ENCODE data around the gene ANKRD39. TPM values are rescaled to one million over a fixed set of nuclear protein-coding genes. Genes with fewer than 3 reads are reported as not detected.

Gene ANKRD39, protein sequence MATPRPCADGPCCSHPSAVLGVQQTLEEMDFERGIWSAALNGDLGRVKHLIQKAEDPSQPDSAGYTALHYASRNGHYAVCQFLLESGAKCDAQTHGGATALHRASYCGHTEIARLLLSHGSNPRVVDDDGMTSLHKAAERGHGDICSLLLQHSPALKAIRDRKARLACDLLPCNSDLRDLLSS
- 10.9 and 12.5 TPM in 2 replicates for total RNA-seq (2012; rRNA removed)

DNA sequence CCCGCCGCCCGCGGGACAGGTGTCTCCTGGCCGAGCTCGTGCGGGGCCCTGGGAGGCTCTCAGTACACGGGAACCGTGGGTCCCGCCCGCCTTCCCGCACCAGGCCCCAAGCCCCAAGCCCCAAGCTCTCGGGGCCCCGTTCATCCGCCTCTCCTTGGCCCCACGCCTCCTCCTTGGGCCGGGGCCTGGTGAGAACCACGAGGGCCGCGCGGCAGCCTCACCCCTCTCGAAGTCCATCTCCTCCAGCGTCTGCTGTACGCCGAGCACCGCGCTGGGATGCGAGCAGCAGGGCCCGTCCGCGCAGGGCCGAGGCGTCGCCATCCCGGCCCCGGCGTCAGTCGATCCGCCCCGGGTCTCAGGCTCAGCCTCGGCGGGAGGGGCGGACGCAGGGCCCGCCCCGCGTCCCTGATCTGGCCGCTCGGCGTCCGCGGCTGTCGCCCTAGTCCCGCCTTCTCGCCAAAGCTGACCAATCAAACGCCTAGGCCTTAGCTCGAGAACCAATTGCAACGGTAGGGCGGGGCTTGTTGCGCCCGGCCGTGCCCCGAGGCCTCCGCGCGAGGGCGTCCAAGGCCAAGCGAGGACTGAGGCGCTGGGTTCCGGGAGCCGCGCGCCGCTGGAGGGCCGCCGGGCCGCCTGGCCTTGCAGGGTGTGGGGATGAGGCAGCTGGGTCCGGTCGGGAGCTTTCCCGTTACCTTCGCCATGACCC is at the start of gene ANKRD39:
Gene ANKRD39 (minus strand): TSS at position 350 of the 706 bp plus-strand sequence. CDS start 29 bp downstream, at position 321.
- Histone ChIP-seq H3K4me2 (ENCODE audit: low read length) (peak within 1 kb of the TSS; percentile 96), H3K4me1 (ENCODE audit: control insufficient read depth, insufficient read depth, low read length) (peaks cover 25% of the 10 kb centered on the region), H3K9me3 (replicated peaks; ENCODE audit: low read length) (no peaks in the 10 kb centered on the region), H3K4me3 (ENCODE audit: low read length) (peak within 1 kb of the TSS; percentile 79), H3K36me3 (ENCODE audit: insufficient read depth, low read length) (peaks cover 31% of the 10 kb centered on the region), H3K9ac (ENCODE audit: low read depth, low read length) (peak within 1 kb of the TSS; percentile 81), H3K27me3 (ENCODE audit: control insufficient read depth, insufficient read depth, low read length) (no peaks in the 10 kb centered on the region)

DNA sequence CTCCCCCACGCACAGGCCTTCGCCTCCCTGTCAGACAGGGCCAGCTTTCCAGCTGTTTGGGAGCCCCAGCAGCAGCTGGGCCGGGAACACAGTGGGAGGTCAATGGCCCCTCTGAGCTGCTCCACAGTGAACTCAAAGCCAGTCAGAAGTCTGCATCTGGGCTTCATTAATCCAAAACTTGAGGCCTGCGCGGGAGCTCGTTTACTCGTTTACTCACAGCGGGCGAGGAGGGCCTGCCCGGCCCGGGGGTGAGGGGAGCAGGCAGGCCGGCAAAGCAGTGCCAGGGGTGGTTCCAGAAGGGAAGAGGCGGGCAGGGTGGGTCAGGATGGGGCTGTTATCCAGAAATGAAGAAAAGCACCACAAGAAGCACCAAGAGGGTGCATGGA is 48.9 kb upstream of the ANKRD39 start:
- Histone ChIP-seq H3K9ac (ENCODE audit: low read depth, low read length) (peak overlapping the region; percentile 44), H3K9me3 (replicated peaks; ENCODE audit: low read length) (no peaks in the 10 kb centered on the region), H3K4me1 (ENCODE audit: control insufficient read depth, insufficient read depth, low read length) (peaks cover 19% of the 10 kb centered on the region), H3K4me3 (ENCODE audit: low read length) (no peak overlapping the region), H3K36me3 (ENCODE audit: insufficient read depth, low read length) (no peaks in the 10 kb centered on the region), H3K27me3 (ENCODE audit: control insufficient read depth, insufficient read depth, low read length) (no peaks in the 10 kb centered on the region), H3K4me2 (ENCODE audit: low read length) (peak overlapping the region; percentile 11)

DNA sequence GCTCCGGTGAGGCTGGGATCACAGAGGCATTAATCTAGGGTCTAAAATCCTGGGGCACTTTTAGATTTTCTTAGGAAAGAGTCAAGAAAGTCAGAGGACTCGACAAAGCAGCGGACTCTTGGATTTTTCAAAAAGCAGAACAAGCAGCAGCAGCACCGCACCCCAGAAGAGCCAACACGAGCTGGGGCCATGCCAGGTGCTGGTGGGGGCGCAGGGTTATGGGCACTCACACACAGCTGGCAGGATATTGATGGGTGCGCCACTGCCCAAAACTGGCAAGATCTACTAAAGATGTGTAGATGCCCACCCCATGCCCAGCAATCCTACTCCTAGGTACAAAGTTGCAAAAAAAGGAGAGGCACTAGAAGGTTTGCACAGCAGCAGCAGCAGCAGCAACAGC is 46.0 kb upstream of the ANKRD39 start:
- no peak overlapping the region for H3K4me2 ChIP-seq (ENCODE audit: low read length)
- H3K9me3 ChIP-seq (replicated peaks; ENCODE audit: low read length) = no peaks in the 10 kb centered on the region
- H3K4me1 ChIP-seq (ENCODE audit: control insufficient read depth, insufficient read depth, low read length) = peaks cover 24% of the 10 kb centered on the region
- no peaks in the 10 kb centered on the region for H3K27me3 ChIP-seq (ENCODE audit: control insufficient read depth, insufficient read depth, low read length)
- no peak overlapping the region for H3K4me3 ChIP-seq (ENCODE audit: low read length)
- no peaks in the 10 kb centered on the region for H3K36me3 ChIP-seq (ENCODE audit: insufficient read depth, low read length)
- H3K9ac ChIP-seq (ENCODE audit: low read depth, low read length) = no peak overlapping the region

DNA sequence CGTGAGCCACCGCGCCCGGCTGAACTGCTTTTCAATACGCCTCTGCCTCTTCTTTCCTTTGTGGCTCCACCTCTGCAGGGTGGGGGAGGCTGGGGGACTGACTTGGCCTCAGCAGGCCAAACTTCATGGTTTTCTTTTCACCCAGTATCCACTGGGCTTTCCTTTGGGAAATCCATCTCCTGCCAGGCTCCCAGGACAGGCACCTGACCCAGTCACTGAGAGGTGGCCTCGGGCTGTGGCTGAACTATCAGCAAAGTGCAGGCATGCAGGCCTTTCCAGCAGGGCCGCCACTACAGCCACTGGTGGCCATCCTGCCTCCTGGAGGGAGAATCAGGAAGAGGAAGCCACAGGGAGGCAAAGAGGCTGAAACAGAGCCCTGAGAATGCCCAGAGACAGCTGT is 45.5 kb upstream of the ANKRD39 start:
- Histone ChIP-seq H3K27me3 (ENCODE audit: control insufficient read depth, insufficient read depth, low read length) (no peaks in the 10 kb centered on the region), H3K4me1 (ENCODE audit: control insufficient read depth, insufficient read depth, low read length) (peaks cover 29% of the 10 kb centered on the region), H3K9ac (ENCODE audit: low read depth, low read length) (no peak overlapping the region), H3K9me3 (replicated peaks; ENCODE audit: low read length) (no peaks in the 10 kb centered on the region), H3K4me3 (ENCODE audit: low read length) (no peak overlapping the region), H3K4me2 (ENCODE audit: low read length) (no peak overlapping the region), H3K36me3 (ENCODE audit: insufficient read depth, low read length) (no peaks in the 10 kb centered on the region)

DNA sequence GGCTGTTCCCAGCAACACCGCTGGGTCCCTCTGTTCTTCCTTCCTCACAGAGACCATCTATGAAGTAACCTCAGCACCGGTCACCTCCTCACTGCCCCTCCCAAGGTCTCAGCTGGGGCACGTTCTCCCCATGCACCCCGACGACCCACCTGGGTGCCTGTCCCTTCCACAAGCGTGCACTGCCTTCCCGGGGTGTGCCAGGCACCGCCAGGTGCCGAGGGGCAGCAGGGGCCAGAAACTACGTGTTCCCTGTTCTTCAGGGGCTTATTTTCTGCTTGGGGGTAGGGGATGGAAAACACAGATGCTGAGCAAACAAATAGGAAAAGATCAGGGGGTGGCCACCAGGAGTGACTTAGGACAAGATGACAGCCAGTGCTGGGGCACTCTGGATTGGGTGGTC is 42.4 kb upstream of the ANKRD39 start:
- H3K4me1 ChIP-seq (ENCODE audit: control insufficient read depth, insufficient read depth, low read length) = peaks cover 20% of the 10 kb centered on the region
- no peak overlapping the region for H3K9ac ChIP-seq (ENCODE audit: low read depth, low read length)
- H3K4me3 ChIP-seq (ENCODE audit: low read length) = no peak overlapping the region
- H3K27me3 ChIP-seq (ENCODE audit: control insufficient read depth, insufficient read depth, low read length) = no peaks in the 10 kb centered on the region
- H3K9me3 ChIP-seq (replicated peaks; ENCODE audit: low read length) = no peaks in the 10 kb centered on the region
- no peak overlapping the region for H3K4me2 ChIP-seq (ENCODE audit: low read length)
- H3K36me3 ChIP-seq (ENCODE audit: insufficient read depth, low read length) = no peaks in the 10 kb centered on the region

DNA sequence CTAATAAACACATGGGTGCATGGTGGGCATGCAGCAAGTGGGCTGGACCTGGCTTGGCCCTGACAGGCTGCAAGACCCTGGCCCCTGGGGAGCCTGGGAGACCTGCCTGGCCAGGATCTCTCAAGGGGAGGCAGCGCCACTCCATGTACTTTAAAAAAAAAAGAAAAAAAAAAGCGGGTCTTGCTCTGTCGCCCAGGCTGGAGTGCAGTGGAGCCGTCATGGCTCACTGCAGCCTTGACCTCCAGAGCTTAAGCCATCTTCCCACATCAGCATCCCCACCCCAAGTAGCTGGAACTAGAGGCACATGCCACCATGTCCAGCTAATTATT is 41.6 kb upstream of the ANKRD39 start:
- no peaks in the 10 kb centered on the region for H3K36me3 ChIP-seq (ENCODE audit: insufficient read depth, low read length)

DNA sequence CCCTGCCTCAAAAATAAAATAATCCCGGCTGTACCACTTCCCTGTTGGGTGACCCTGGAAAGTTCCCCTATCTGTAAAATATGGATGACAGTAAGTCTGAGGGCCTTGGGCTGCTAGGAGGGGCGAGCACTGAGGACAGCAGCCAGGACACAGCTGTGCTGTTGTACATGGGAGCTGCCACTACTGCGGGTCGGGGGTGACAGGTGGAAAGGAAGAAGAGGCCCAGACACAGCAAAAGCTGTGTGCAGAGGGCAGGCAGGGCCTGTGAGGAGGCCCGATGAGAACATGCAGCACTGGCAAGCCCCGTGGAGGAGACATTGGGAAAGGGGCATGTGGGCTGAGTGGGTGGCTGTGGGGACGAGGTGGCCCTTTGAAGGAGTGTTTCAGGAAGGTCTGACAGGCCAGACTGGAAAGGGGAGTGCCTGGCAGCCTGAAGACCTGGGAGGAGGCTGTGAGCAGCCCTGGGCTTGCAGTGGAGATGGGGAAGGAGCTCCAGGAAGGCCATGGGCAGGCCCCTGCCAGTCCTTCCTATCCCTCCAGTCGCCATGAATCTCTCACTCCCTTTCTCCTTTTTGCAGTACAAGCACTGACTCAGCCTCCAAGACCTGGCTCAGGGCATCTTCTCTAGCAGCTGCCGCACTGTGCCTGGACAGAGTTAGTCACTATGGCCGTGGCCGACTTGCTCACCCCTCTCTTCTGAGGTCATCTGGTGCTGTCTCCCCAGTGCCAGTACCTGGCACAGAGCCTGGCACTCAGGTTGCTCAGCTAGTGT is 41.0 kb upstream of the ANKRD39 start:
- H3K9me3 ChIP-seq (replicated peaks; ENCODE audit: low read length) = no peaks in the 10 kb centered on the region
- H3K9ac ChIP-seq (ENCODE audit: low read depth, low read length) = no peak overlapping the region
- H3K4me1 ChIP-seq (ENCODE audit: control insufficient read depth, insufficient read depth, low read length) = peaks cover 22% of the 10 kb centered on the region
- no peaks in the 10 kb centered on the region for H3K27me3 ChIP-seq (ENCODE audit: control insufficient read depth, insufficient read depth, low read length)
- no peak overlapping the region for H3K4me2 ChIP-seq (ENCODE audit: low read length)
- H3K4me3 ChIP-seq (ENCODE audit: low read length) = no peak overlapping the region
- no peaks in the 10 kb centered on the region for H3K36me3 ChIP-seq (ENCODE audit: insufficient read depth, low read length)

More for the DNA sequence above, 41.6 kb upstream of the ANKRD39 start:
- Histone ChIP-seq H3K9ac (ENCODE audit: low read depth, low read length) (no peak overlapping the region), H3K4me2 (ENCODE audit: low read length) (no peak overlapping the region), H3K9me3 (replicated peaks; ENCODE audit: low read length) (no peaks in the 10 kb centered on the region), H3K4me3 (ENCODE audit: low read length) (no peak overlapping the region), H3K4me1 (ENCODE audit: control insufficient read depth, insufficient read depth, low read length) (peaks cover 22% of the 10 kb centered on the region), H3K27me3 (ENCODE audit: control insufficient read depth, insufficient read depth, low read length) (no peaks in the 10 kb centered on the region)

DNA sequence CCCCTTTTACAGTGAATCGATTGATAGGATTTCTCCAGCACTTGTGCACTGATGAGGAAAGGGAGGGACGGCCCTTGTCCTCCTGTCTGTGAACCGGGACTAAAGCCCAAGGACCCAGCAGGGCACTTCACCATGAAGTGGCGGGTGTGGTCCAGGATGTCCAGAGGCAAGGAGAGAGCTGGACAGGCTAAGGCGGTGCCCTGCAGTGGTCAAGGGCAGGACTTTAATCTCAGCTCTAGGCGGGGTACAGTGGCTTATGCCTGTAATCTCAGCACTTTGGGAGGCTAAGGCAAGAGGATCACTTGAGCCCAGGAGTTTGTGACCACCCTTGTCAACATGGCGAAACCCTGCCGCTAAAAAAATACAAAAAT is 40.3 kb upstream of the ANKRD39 start:
- Histone ChIP-seq H3K36me3 (ENCODE audit: insufficient read depth, low read length) (no peaks in the 10 kb centered on the region), H3K4me1 (ENCODE audit: control insufficient read depth, insufficient read depth, low read length) (peaks cover 22% of the 10 kb centered on the region), H3K4me3 (ENCODE audit: low read length) (no peak overlapping the region), H3K27me3 (ENCODE audit: control insufficient read depth, insufficient read depth, low read length) (no peaks in the 10 kb centered on the region), H3K9ac (ENCODE audit: low read depth, low read length) (no peak overlapping the region), H3K9me3 (replicated peaks; ENCODE audit: low read length) (no peaks in the 10 kb centered on the region), H3K4me2 (ENCODE audit: low read length) (no peak overlapping the region)

DNA sequence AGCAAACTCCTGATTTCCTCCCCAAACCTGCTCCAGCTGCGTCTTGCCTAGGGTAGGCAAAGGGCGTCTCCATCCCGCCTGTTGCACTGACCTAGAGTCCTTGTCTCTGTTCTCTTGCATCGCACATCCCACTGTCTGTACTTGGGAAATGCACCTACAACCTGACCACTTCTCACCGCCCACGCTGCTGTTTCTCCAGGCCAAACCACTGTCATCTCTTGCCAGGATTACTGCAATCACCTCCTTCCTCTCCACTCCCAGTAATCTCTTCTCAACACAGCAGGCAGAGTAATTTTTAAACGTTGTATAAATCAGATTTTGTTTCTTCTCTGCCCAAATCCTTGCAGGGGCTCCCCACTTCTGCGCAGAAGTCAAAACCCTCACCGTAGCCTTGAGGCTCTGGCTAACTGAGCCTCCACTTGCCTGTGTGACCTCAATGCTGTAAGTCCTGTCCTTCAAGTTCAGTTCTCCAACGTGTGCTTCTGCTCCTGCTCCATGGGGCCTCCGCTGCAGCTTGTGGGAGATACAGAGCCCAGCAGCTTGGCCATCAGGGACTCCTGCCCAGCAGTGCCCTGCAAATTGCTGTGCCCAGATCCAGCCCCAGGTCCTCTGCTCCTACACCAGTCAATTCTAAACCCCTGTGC is 39.8 kb upstream of the ANKRD39 start:
- peaks cover 22% of the 10 kb centered on the region for H3K4me1 ChIP-seq (ENCODE audit: control insufficient read depth, insufficient read depth, low read length)
- no peaks in the 10 kb centered on the region for H3K27me3 ChIP-seq (ENCODE audit: control insufficient read depth, insufficient read depth, low read length)

DNA sequence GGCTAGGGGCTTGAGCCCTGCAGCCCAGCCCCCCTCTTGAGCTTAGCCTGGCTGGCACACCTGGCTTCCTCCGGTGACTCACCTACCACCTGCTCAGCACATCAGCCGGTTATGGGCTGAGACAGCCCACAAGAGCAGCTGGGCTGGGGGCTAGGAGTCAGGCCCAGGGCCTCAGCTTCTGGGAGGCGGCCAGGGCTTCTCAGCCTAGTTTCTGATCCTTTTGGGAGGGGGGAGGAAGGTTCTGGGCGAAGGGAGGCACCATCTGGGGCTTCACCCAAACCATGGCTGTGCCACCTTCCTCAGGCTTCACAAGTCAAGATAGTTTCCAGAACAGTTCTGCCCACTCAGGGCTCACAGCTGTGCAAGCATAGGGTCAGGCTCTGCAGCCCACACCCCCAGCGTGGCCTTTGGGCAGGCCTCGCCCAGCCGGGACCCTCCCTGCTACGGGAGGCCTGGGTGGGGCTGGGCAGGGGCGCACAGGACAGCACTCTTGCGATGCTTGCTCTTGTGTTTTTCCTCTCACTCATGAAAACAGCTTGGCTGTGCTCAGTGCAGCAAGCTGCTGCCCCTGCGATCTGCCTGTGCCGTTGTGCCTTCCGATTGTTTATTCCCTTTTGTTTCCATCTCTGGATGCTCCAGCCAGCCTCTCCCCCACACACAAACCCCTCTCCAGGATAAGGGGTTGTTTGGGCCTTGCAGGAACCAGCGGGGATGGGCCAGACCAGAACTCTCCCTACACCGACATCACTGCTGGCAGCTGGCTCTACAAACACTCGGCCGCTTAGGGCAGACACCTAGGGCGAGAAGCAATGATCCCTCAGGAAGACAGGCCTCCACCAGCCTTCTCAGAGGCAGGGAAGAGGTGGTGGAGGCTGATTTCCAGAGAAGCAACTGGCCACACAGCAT is 38.2 kb upstream of the ANKRD39 start:
- Histone ChIP-seq H3K4me1 (ENCODE audit: control insufficient read depth, insufficient read depth, low read length) (peaks cover 34% of the 10 kb centered on the region), H3K9ac (ENCODE audit: low read depth, low read length) (no peak overlapping the region), H3K27me3 (ENCODE audit: control insufficient read depth, insufficient read depth, low read length) (no peaks in the 10 kb centered on the region)

More for the DNA sequence above, 39.8 kb upstream of the ANKRD39 start:
- Histone ChIP-seq H3K4me3 (ENCODE audit: low read length) (no peak overlapping the region), H3K4me2 (ENCODE audit: low read length) (no peak overlapping the region), H3K9ac (ENCODE audit: low read depth, low read length) (no peak overlapping the region), H3K9me3 (replicated peaks; ENCODE audit: low read length) (no peaks in the 10 kb centered on the region), H3K36me3 (ENCODE audit: insufficient read depth, low read length) (no peaks in the 10 kb centered on the region)

More for the DNA sequence above, 38.2 kb upstream of the ANKRD39 start:
- H3K9me3 ChIP-seq (replicated peaks; ENCODE audit: low read length) = no peaks in the 10 kb centered on the region
- no peak overlapping the region for H3K4me3 ChIP-seq (ENCODE audit: low read length)
- no peak overlapping the region for H3K4me2 ChIP-seq (ENCODE audit: low read length)
- no peaks in the 10 kb centered on the region for H3K36me3 ChIP-seq (ENCODE audit: insufficient read depth, low read length)

Measured in skeletal muscle satellite cell (primary cell).